Right atrium auricular region (tissue), 2 donors: ENCODE data around the gene CD58. TPM values are rescaled to one million over a fixed set of nuclear protein-coding genes. Genes with fewer than 3 reads are reported as not detected.

Experiments used
- DNase-seq: peaks from one replicate; pipeline ENCODE4 v3.0.0-alpha.2; 2019; ENCODE audit warnings: low spot score
- H3K27ac ChIP-seq, 2 donors: fragments of 200-600 bp; sonication (generic); 1 replicate in 1 of 2; 2 replicates in 1 of 2; pipeline ENCODE4 v1.5.1; 2016 to 2019
- H3K27me3 ChIP-seq, 2 donors: fragments of 200-600 bp; sonication (generic); one replicate each; pipeline versions ENCODE4 v1.5.1 to v1.6.0; 2017 to 2019
- H3K36me3 ChIP-seq: fragments of 200-600 bp; sonication (generic); one replicate; pipeline ENCODE4 v1.5.1; 2016
- H3K4me1 ChIP-seq, 2 donors: fragments of 200-600 bp; sonication (generic); one replicate each; pipeline versions ENCODE4 v1.5.1 to v1.6.0; 2017 to 2019
- H3K4me3 ChIP-seq, 2 donors: fragments of 200-600 bp; sonication (generic); 1 replicate in 1 of 2; 2 replicates in 1 of 2; pipeline ENCODE4 v1.5.1; 2017 to 2019; ENCODE audit warnings: mild to moderate bottlenecking in 1 of 2, moderate library complexity in 1 of 2
- H3K9me3 ChIP-seq, 2 donors: fragments of 200-600 bp; sonication (generic); one replicate each; pipeline ENCODE4 v1.5.1; 2019
- total RNA-seq, 2 donors: library from RNA; depleted of rRNA; stranded (reverse); fragments of >200 nt; gene quantifications; one replicate each; pipeline ENCODE4 v1.1.0, GENCODE V29; 2016
- TF ChIP-seq, protein P1 (sequence below), 2 donors: fragments of 200-600 bp; sonication (generic); IDR thresholded peaks; one replicate each; pipeline ENCODE4 v1.5.1; 2019; ENCODE audit warnings: antibody characterized with exemption in 2 of 2

CD58 gene
- total RNA-seq, 2 donors from 2014 or later = 26.4 to 27.4 TPM

DNA sequence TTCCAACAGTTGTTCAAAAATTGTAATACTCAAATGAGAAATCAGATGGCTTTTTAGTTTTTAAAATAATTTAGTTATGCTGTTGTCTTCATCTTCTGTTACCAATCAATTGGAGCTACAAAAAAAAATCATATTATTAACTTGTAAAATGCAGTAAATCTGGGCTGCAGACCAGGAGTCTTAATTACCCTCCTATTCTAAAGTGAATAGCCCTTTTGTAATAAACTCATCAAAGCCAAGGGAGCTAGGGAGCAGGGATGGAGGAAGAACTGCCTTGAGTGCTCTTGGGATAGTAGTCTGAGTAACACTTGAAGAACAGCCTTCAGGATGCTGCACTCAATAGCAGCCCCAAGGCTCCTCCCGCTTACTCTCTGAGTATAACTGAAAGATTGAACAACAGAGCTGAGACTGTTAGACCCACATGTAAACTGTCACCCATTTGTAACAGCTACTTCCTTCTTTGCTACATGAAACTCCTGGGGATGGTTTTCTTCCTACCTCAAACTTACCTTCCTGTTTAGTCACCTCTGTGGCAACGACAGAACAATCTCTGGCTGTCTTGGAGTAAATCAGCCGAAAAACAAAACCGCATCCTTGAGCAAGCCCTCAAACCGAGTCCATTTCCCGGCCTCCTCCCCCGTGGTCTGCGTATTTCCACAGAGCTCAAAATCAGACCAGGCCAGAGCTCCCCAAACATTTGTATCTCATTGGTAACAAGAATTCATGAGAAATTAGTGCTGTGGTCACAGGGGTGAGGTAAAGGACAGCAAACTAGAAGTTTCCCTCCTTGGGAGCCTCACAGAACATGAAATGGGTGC lies 55.9 kb downstream of the CD58 start:
- TF ChIP-seq, protein P1, sequence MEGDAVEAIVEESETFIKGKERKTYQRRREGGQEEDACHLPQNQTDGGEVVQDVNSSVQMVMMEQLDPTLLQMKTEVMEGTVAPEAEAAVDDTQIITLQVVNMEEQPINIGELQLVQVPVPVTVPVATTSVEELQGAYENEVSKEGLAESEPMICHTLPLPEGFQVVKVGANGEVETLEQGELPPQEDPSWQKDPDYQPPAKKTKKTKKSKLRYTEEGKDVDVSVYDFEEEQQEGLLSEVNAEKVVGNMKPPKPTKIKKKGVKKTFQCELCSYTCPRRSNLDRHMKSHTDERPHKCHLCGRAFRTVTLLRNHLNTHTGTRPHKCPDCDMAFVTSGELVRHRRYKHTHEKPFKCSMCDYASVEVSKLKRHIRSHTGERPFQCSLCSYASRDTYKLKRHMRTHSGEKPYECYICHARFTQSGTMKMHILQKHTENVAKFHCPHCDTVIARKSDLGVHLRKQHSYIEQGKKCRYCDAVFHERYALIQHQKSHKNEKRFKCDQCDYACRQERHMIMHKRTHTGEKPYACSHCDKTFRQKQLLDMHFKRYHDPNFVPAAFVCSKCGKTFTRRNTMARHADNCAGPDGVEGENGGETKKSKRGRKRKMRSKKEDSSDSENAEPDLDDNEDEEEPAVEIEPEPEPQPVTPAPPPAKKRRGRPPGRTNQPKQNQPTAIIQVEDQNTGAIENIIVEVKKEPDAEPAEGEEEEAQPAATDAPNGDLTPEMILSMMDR (IDR thresholded peaks at IDR 0.05) = no peak
- Histone ChIP-seq H3K4me1 (peaks cover 0 to 7% of the 10 kb centered on the region in 2 donors), H3K4me3 (no peak overlapping the region), H3K27ac (peak overlapping the region in 1 of 2 donors; percentile 27), H3K9me3 (no peaks in the 10 kb centered on the region), H3K27me3 (no peaks in the 10 kb centered on the region), H3K36me3 (peaks cover 6% of the 10 kb centered on the region)
- no peak for DNase-seq

GRCh38 chr1:116513956-116514355 lies 56.9 kb downstream of the CD58 start:
- DNase-seq = no peak
- Histone ChIP-seq H3K27ac (peak overlapping the region; percentile 40 to 41), H3K4me1 (peaks cover 0 to 12% of the 10 kb centered on the region in 2 donors)

DNA sequence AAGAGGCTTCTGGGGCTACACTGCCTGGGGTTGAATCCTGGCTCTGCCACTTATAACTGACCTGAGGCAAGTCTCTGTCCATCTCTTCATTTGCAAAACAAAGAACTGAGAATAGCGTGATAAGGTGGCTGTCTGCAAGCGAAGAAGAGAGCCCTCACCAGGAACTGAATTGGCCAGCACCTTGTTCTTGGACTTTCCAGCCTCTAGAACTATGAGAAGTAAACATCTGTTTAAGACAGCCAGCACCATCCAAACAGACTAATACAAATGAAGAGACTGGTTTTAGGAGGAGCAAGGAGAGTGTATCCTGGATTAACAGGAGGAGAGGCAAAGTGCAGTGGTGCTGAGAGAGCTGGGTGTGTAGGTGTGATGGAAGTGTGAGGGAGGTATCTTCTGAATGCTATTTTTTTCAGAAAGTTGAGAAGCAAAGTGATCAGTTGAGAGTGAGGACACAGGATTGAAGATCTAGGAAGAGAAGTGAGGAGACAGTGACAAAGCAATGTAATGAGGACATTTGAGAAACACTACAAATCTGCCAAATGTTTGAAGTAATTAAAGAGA lies 59.3 kb downstream of the CD58 start:
- Histone ChIP-seq H3K4me1 (peaks cover 0 to 12% of the 10 kb centered on the region in 2 donors), H3K4me3 (no peak overlapping the region), H3K27ac (no peak overlapping the region), H3K27me3 (no peaks in the 10 kb centered on the region), H3K9me3 (no peaks in the 10 kb centered on the region), H3K36me3 (no peaks in the 10 kb centered on the region)
- TF ChIP-seq, protein P1 (IDR thresholded peaks at IDR 0.05) = no peak
- no peak for DNase-seq

More at GRCh38 chr1:116513956-116514355, 56.9 kb downstream of the CD58 start:
- TF ChIP-seq, protein P1 (IDR thresholded peaks at IDR 0.05) = no peak
- no peaks in the 10 kb centered on the region for H3K27me3 ChIP-seq
- H3K4me3 ChIP-seq = no peak overlapping the region
- H3K9me3 ChIP-seq = no peaks in the 10 kb centered on the region
- peaks cover 3% of the 10 kb centered on the region for H3K36me3 ChIP-seq

DNA sequence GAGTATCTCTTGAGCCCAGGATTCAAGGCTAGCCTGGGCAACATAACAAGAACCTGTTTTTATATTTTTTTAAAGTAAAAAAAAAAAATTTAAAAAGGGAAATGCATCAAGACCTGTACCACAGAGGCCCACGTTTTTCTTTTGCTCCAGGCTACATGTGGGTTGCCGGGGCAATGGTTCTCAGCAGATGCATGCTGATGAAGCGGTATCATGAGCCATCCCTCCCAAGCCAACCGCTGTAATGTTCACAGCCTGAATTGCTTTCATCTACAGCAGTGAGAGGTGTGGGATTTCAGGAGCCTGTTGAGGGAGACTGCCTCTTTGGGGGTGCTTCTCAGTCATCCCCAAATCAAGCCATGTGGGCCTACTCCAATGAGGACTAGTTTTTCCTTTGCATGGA lies 60.5 kb downstream of the CD58 start:
- Histone ChIP-seq H3K4me1 (peaks cover 0 to 12% of the 10 kb centered on the region in 2 donors), H3K9me3 (no peaks in the 10 kb centered on the region), H3K27ac (no peak overlapping the region), H3K4me3 (no peak overlapping the region), H3K36me3 (no peaks in the 10 kb centered on the region), H3K27me3 (no peaks in the 10 kb centered on the region)
- no peak for DNase-seq
- TF ChIP-seq, protein P1 (IDR thresholded peaks at IDR 0.05) = no peak

DNA sequence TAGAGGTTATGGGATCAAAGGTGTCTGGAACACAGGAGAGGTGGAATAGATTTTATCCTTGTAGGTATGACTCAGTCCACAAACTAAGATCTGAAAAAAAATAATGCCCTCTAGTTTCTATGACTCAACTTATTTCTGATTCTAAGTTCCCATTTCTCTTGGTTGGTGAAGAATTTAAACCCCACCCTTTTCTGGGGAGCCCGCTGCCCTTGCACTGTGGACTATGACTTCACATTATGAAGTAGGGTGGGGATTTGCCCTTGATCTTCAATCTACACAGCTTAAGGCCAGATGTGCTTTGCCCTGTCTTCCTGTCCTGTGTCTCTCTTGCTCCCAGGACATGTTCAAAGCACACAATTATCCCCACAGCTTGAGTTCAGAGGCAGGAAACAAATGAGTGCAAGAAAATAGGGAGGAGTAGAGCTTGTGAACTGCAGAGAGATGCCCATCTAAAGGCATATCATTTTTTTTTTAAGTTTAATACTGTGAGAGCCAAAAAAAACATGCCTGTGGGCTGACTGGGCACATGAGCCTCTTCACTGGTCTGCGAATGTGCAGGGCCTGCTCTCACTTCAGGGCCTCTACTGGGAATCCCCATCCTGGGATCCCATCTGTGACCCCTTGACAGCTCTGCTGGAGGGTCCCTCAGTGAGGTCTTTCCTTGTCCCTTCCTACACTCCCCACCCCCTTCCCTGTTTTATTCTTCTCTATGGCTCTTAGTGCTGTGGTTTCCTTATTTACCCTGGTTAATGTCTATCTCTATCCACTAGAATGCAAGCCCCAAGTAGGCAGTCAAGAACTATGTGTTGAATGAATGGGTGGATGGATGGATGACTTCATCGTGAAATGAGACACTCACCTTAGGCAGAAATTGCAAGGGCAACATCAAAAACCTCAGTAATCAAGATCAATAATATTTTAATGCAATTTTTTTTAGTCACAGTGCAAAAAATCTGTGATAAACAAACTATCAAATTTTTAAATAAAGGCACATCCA lies 61.5 kb downstream of the CD58 start:
- peaks cover 0 to 18% of the 10 kb centered on the region in 2 donors for H3K4me1 ChIP-seq
- TF ChIP-seq, protein P1 (IDR thresholded peaks at IDR 0.05) = no peak
- no peak overlapping the region for H3K4me3 ChIP-seq
- H3K27ac ChIP-seq = peak overlapping the region in 1 of 2 donors; percentile 6
- H3K36me3 ChIP-seq = no peaks in the 10 kb centered on the region
- no peaks in the 10 kb centered on the region for H3K9me3 ChIP-seq
- DNase-seq = no peak
- H3K27me3 ChIP-seq = no peaks in the 10 kb centered on the region
